GM12874 (cell line): ENCODE measurements around the gene CD200R1L.

ENCODE experiments used
- TF ChIP-seq, protein P1 (sequence below): IDR thresholded peaks from 2 replicates; pipeline ENCODE4 v1.5.1; 2011; ENCODE audit warnings: low read depth, mild to moderate bottlenecking, control low read depth, low read length, moderate library complexity; ENCODE audit not compliant: insufficient read depth

CD200R1L gene

DNA sequence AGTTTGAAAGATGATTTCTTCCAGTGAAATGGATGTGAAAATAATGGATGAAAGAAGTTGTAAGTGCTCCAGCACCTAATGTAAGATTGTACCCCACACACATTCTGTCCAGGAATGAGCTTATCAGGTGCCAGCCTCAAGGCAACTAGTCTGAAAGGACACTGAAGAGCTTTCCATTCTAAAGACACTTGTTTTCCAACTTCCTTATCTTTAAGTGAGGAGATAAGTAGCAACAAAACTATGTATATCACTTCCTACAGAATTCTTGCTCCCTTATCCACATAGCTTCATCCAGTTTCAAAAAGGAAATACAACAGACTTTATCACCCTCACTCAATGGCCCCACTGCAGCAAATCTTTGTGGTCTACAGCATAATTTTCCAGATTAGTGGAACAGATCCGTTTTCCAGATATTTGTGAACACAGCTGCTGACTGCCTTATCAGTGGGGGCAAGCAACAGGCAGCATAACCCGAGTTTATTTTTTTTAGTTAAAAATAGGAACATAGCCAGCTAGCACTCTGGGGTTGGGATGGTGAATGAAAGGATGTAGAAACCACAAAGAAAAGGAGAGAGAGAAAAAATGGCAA, 60.6 kb downstream of the CD200R1L start:
- TF ChIP-seq, protein P1, sequence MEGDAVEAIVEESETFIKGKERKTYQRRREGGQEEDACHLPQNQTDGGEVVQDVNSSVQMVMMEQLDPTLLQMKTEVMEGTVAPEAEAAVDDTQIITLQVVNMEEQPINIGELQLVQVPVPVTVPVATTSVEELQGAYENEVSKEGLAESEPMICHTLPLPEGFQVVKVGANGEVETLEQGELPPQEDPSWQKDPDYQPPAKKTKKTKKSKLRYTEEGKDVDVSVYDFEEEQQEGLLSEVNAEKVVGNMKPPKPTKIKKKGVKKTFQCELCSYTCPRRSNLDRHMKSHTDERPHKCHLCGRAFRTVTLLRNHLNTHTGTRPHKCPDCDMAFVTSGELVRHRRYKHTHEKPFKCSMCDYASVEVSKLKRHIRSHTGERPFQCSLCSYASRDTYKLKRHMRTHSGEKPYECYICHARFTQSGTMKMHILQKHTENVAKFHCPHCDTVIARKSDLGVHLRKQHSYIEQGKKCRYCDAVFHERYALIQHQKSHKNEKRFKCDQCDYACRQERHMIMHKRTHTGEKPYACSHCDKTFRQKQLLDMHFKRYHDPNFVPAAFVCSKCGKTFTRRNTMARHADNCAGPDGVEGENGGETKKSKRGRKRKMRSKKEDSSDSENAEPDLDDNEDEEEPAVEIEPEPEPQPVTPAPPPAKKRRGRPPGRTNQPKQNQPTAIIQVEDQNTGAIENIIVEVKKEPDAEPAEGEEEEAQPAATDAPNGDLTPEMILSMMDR: no peak

DNA sequence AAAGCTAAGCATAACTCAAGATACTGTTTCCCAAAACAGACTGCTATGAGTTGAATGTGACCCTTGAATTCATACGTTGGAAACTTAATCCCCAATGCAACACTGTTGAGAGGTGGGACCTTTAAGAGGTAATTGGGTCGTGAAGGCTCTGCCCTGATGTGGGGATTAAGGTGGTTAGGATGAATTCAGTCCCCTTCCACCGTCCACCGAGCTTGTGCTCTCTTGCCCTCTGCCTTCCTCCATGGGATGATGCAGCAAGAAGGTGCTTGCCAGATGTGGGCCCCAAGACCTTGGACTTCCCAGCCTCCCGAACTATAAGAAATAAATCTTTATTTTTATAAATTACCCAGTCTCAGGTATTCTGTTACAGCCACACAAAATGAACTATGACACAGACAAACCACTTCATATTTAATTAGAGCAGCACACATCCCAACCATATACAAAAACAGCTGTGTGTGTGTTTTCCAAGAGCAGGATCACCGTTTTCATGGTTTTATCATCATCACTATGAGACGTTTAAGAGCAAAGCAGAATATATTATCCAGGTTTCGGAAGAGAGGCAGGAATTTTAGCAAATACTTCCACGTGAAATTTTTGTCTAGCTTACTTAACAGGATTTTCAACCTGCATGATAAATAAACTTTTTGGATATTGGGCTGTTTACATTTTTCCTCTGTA, 61.2 kb downstream of the CD200R1L start:
- TF ChIP-seq, protein P1: no peak

DNA sequence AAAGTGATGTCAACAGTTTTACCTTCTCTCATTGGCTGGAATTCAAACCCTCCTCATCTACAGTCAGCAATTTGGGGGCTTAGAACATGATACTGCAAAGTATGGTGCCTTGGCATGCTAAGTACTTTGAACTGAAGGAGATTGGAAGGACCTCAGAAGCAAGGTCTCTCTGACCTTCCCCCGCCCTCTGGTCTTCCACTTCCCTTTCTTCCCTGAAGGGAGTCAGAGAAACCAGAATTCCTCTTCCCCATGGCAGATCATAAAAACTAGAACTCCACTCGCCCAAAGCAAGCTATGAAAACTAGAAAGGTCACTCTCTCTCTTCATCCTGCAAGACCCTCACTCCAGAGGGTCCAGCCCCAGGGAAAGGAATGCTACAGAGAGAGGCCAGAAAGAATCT, 64.2 kb downstream of the CD200R1L start:
- TF ChIP-seq, protein P1: no peak

DNA sequence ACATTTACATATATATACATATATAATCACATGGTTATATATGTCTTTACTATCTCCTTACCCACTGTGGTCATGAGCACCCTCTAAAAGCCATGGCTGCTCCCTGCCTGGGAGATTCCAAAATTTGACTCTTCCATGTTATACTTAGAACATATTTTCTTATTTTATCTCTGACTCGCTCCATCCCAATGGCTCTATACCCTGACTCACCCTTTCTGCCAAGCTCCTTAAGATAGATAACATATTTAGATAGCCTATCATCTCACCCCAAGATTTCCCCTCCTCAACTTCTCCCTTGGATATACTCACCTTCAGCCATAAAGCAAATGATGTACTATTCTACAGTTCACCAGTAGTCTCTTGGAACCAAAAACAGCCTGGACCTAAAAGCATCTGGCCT, 65.1 kb downstream of the CD200R1L start:
- TF ChIP-seq, protein P1: no peak

DNA sequence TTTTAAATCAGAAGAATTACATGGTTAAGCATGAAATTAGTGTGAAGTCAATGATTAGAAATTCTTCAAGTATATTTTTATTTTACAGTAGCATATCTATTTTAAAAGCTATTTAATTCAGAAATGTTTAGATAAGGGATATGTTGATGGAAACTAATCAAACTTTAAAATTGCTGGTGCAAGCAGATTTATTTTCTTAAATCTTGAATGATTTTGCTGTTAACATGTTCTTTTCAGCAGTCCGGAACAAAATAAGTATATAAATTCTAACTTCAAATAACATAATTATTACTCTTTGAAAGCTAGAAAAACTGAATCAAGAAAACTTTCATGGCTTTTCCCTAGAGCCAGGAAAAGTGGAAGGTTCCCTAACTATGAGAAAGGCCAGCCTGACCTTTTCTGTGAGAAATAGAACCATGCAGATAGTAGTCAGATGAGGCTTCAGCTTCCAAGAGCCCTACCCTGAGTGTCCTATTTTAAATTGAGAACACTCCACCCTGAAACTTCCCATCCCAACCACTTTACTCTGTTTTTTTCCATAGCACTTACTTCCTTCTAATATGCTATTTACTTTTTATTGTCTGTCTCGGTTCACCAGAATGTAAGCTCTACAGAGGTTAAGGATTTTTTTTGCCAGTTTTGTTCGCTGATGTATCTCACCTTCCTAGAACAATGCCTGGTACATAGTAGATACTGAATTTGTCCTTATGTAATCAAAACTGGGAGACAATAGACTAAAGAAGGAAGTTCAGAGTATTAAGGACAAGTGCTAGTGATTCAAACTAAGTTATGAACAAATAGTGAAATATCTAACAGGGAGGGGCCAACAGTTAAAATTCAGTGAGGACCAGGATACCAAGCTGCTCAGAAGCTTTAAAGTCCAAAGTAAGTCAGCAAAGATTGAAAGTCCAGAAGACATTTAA, 66.8 kb downstream of the CD200R1L start:
- TF ChIP-seq, protein P1: no peak

DNA sequence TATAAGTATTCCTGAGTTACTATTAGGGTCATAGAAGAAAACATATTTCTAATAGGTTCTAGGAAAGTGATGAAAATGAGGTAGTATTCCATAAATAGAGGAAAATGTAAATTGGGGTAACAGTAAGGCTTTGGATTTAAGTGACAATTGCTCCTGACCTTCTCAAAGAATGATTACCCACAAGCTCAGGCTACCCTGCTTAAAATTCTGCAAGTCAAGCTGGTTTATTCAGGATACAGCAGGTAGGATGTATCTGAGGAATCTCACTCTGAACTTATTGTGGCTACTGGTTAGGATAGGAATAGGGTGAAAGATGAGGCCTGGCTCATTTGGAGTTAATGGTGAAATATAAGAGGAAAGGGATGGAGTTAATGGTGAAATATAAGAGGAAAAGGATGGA, 67.7 kb downstream of the CD200R1L start:
- TF ChIP-seq, protein P1: no peak

DNA sequence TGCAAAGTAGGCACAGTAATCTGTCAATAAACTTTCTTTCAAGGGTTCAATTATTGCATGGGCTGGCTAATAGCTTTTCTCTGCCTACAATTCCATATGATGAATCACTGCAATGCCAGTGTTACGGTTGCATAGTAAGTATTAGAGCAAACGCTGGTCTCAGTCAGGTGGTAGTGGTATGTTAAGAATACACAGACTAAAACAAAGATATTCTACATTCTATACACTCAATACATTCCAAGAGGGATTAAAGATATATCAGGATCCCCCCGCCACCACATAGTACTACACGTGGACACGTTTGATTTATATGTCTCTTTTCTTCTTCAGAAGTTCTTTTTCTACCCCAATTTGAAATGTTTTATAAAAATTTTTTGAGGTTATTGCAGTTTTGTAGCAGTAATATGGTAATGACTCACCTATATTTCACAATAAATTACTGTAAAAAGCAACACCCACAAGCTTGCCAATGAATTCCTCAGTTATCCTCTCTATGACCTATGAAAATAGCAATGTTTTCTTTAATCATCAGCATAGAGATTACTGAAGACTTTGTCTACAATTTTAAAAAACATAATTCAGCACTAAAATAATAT, 68.2 kb downstream of the CD200R1L start:
- TF ChIP-seq, protein P1: no peak
